ENCODE results near the gene SORBS2. TPM values are rescaled to one million over a fixed set of nuclear protein-coding genes. Genes with fewer than 3 reads are reported as not detected.

Gene SORBS2
- total RNA-seq, 1 experiment from 2014 or later: 9.7 TPM

GRCh38 chr4:185642907-185643306 lies 169.1 kb downstream of the SORBS2 start:
- TF ChIP-seq, protein P1, sequence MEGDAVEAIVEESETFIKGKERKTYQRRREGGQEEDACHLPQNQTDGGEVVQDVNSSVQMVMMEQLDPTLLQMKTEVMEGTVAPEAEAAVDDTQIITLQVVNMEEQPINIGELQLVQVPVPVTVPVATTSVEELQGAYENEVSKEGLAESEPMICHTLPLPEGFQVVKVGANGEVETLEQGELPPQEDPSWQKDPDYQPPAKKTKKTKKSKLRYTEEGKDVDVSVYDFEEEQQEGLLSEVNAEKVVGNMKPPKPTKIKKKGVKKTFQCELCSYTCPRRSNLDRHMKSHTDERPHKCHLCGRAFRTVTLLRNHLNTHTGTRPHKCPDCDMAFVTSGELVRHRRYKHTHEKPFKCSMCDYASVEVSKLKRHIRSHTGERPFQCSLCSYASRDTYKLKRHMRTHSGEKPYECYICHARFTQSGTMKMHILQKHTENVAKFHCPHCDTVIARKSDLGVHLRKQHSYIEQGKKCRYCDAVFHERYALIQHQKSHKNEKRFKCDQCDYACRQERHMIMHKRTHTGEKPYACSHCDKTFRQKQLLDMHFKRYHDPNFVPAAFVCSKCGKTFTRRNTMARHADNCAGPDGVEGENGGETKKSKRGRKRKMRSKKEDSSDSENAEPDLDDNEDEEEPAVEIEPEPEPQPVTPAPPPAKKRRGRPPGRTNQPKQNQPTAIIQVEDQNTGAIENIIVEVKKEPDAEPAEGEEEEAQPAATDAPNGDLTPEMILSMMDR (conservative IDR thresholded peaks at IDR 0.05): no peak
- H2AK5ac ChIP-seq (ENCODE audit: insufficient read length, low read length): no peak overlapping the region
- H3K9ac ChIP-seq (ENCODE audit: extremely low read depth, insufficient read length, low read length): no peak overlapping the region
- H3K4me1 ChIP-seq (ENCODE audit: insufficient read depth, low read length): peaks cover 2% of the 10 kb centered on the region; the same call in 1 of the 2 replicates
- H2BK120ac ChIP-seq (ENCODE audit: low read depth, low read length, poor library complexity, severe bottlenecking): no peak overlapping the region
- no peaks in the 10 kb centered on the region for H3K79me1 ChIP-seq (ENCODE audit: insufficient read depth, low read depth, low read length, poor library complexity, severe bottlenecking)
- no peak overlapping the region for H3T11ph ChIP-seq (ENCODE audit: low read length)
- H4K20me1 ChIP-seq (ENCODE audit: control insufficient read depth, insufficient read depth, insufficient read length): no peaks in the 10 kb centered on the region
- H4K5ac ChIP-seq (ENCODE audit: insufficient read length, low read depth, low read length): no peak overlapping the region
- H4K8ac ChIP-seq (replicated peaks; ENCODE audit: insufficient read length, low read depth, low read length): no peak overlapping the region
- Mint-ChIP-seq H3K4me3 (no peak overlapping the region), H3K27ac (peak overlapping the region; percentile 15 to 79 (median 74); a peak in 5 of 7 replicates), H3K27me3 (ENCODE audit: low read depth) (no peaks in the 10 kb centered on the region), H3K9me3 (no peaks in the 10 kb centered on the region), H3K36me3 (ENCODE audit: insufficient read depth in 1 of 3, low read depth in 3 of 3) (peaks cover 7 to 29% (median 29%) of the 10 kb centered on the region in 3 experiments), H3K4me1 (peaks cover 44 to 48% of the 10 kb centered on the region in 2 experiments)
- H3K27ac ChIP-seq (ENCODE audit: insufficient read length, low read depth, low read length): no peak overlapping the region
- H2BK20ac ChIP-seq (ENCODE audit: low read depth, low read length, poor library complexity, severe bottlenecking): no peak overlapping the region
- no peak overlapping the region for H3K23ac ChIP-seq (ENCODE audit: insufficient read length, low read depth, low read length)
- WGBS (ENCODE audit: extremely low coverage, insufficient read length, low lambda C conversion rate): no CpG with 5 or more reads among the region's 3 CpGs
- no peak overlapping the region for H2BK12ac ChIP-seq (ENCODE audit: insufficient read length, low read depth, low read length)
- no peak overlapping the region for H3K4ac ChIP-seq (ENCODE audit: low read depth, low read length)
- no peaks in the 10 kb centered on the region for H3K9me3 ChIP-seq (ENCODE audit: control insufficient read depth, low read depth, low read length)
- H3K27me3 ChIP-seq (ENCODE audit: insufficient read depth, low read length): no peaks in the 10 kb centered on the region; the same call in 1 of the 2 replicates
- H3K18ac ChIP-seq (ENCODE audit: insufficient read length, low read depth, low read length): no peak overlapping the region
- H3K14ac ChIP-seq (ENCODE audit: insufficient read depth, low read length): no peak overlapping the region
- H4K91ac ChIP-seq (ENCODE audit: insufficient read length, low read depth, low read length): no peak overlapping the region
- no peak overlapping the region for H3K4me2 ChIP-seq (ENCODE audit: insufficient read depth, insufficient read length, low read length)
- no peak overlapping the region for H3K56ac ChIP-seq (ENCODE audit: insufficient read length, low read depth, low read length)
- H2BK5ac ChIP-seq (ENCODE audit: insufficient read length, low read length): no peak overlapping the region
- no peak overlapping the region for H2BK15ac ChIP-seq (ENCODE audit: low read depth, low read length)
- no peaks in the 10 kb centered on the region for H3K79me2 ChIP-seq (ENCODE audit: insufficient read depth, low read length)
- no peak for DNase-seq
- H2AFZ ChIP-seq (ENCODE audit: low read length): no peak overlapping the region
- H3K23me2 ChIP-seq (ENCODE audit: insufficient read length, low read depth, low read length, poor library complexity, severe bottlenecking): peaks cover 6% of the 10 kb centered on the region
